ENCODE measurements around the gene FCF1. TPM values are rescaled to one million over a fixed set of nuclear protein-coding genes. Genes with fewer than 3 reads are reported as not detected.

Gene FCF1
- total RNA-seq, 8 experiments from 2014 or later: 21.9 to 66.7 (median 43.3) TPM

DNA sequence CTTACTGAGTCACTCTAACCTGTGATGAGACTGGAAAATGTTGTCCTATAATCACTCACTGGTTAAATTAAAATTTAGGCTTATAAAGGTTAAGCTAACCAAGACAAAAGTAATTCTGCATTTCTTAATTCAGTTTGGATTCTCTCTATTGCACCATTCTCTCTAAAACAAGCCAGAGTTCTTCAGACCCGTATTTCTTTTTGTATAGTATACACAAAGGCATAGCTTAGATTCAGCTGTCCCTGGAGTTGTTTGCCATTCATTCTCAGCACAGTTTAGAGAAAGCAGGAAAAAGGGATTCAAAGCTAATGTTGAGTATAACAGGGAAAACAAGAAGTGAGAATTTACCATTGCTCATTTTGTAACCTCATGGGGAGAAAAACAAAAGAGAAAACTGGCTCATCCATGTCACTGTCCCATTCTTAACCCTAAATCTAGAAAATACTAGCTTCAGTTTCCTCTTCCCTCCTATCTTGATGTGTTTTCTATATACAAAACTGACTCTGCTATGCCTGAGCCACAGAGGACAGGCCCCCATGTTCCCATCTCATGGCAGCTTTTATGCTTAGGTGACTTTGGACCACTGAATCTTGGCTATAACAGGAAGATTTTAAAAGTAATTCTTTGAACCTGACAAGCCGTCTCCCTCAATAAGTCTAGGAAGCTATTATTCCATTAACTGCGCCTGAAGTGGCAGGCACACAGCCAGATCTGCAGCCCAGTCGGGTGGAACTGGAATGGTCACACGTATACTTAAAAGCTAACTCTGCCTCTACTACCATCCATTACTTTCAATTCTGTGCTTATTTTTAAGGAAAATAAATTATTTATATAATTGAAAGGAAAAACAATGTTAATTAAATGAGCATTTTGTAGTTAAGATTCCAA, 7.1 kb upstream of the FCF1 start:
- Histone ChIP-seq H3K27ac (no peak overlapping the region), H3K4me3 (no peak overlapping the region), H3K4me1 (replicated peaks in 1 of 2) (peaks cover 0 to 4% of the 10 kb centered on the region in 2 donors)
- in situ Hi-C loops (cut with MboI; ENCODE audit: low pct_unique_long_range_greater_than_20kb in 2 of 9, low sequenced_read_pairs in 9 of 9, unreplicated experiment in 9 of 9): no loop called here
- WGBS, 10 experiments: 83 to 100% (median 88%) methylated on average over 1 to 4 of the region's 5 CpGs; no CpG with 5 or more reads in 3 of the 10 experiments
- ATAC-seq (replicated peaks in 6 of 8): peak in 1 of 8 experiments; percentile 52

DNA sequence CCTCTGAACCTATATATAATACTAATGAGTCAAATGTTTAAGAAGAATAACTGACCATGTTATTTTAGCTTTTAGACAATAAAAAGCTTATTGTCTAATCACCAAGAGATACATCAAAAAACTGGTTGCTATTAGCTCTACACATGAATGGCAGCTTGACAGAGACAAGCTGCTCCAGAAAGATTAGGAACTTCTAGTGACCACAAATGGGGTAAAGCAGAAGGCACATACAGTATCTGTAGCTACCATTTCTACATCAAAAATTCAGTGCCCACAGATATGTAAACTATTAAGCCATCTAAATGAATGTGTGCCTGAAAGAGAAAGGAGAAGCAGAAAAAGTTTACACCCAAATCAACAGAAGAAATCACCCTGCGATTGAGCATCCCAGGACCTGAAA, 2.5 kb upstream of the FCF1 start:
- no peak overlapping the region for H3K4me3 ChIP-seq
- no peak overlapping the region for H3K27ac ChIP-seq
- no peak for ATAC-seq (replicated peaks in 6 of 8)
- in situ Hi-C loops (cut with MboI; ENCODE audit: low pct_unique_long_range_greater_than_20kb in 2 of 9, low sequenced_read_pairs in 9 of 9, unreplicated experiment in 9 of 9): no loop called here
- H3K4me1 ChIP-seq (replicated peaks in 1 of 2): peaks cover 5 to 19% of the 10 kb centered on the region in 2 donors
- WGBS, 10 experiments: 86 to 100% (median 100%) methylated on average over 1 of the region's 1 CpG; no CpG with 5 or more reads in 4 of the 10 experiments

DNA sequence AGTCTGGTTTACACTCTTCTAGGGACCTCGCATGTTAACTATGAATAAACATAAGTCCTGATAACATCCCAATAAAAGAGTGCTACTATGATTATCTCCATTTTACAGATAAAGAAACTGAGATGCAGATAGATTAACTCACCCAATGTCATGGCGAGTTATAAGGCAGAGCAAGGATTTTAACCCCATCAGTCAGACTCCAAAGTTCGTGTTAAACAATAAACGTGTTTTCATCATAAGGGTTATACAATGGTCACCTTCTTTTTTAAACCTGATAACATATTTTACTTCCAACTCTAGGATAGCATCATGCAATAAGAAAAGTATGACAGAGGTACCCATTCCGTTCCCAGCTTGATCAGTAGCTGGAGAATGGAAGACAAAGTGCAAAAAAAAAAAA, 1.3 kb upstream of the FCF1 start:
- peaks cover 5 to 19% of the 10 kb centered on the region in 2 donors for H3K4me1 ChIP-seq (replicated peaks in 1 of 2)
- WGBS, 10 experiments: 34 to 86% (median 67%) methylated on average over 2 to 5 of the region's 5 CpGs
- no peak for ATAC-seq (replicated peaks in 6 of 8)
- no peak overlapping the region for H3K27ac ChIP-seq
- in situ Hi-C loops (cut with MboI; ENCODE audit: low pct_unique_long_range_greater_than_20kb in 2 of 9, low sequenced_read_pairs in 9 of 9, unreplicated experiment in 9 of 9): no loop called here
- H3K4me3 ChIP-seq: peak overlapping the region in 1 of 5 donors; percentile 63

DNA sequence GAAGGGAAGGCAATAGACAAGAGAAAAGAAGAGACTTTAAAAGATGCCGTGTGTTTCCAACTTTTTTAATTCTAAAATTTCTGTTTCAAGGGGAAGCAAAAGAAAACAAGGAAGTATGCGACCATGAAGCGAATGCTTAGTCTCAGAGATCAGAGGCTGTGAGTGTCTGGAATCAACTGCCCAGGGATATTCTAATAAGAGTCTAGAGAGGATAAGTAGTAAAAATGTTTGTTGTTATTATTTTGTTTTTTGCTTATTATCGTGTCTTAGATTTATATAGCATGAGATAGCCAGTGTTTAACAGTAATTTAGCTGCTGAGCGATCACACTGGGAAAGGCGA, 421 bp downstream of the FCF1 start:
- 2 to 50% (median 14%) methylated on average over 2 to 6 of the region's 6 CpGs for WGBS, 10 experiments
- Histone ChIP-seq H3K4me1 (replicated peaks in 1 of 2) (peaks cover 5 to 19% of the 10 kb centered on the region in 2 donors), H3K27ac (peak overlapping the region; percentile 64 to 77), H3K4me3 (peak overlapping the region; percentile 59 to 99 (median 63))
- in situ Hi-C loops (cut with MboI; ENCODE audit: low pct_unique_long_range_greater_than_20kb in 2 of 9, low sequenced_read_pairs in 9 of 9, unreplicated experiment in 9 of 9): no loop called here
- peak in 3 of 8 experiments; percentile 7 to 13 (median 7) for ATAC-seq (replicated peaks in 6 of 8)

DNA sequence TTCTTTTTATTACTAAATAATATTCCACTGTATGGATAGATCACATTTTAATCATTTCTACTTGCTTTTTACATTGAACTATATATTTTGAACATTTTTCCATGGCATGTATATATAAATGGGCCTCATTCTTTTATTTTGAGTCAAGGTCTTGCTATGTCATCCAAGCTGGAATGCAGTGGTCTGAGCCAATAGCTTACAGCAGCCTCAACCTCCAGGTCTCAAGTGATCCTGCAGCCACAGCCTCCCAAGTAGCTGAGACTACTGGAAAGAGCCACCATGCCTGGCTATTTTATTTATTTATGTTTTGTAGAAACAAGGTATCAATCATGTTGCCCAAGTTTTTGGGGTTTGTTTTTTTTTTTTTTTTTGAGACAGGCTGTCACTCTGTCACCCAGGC, 7.6 kb downstream of the FCF1 start:
- H3K4me3 ChIP-seq: no peak overlapping the region
- H3K27ac ChIP-seq: no peak overlapping the region
- no peak for ATAC-seq (replicated peaks in 6 of 8)
- in situ Hi-C loops (cut with MboI; ENCODE audit: low pct_unique_long_range_greater_than_20kb in 2 of 9, low sequenced_read_pairs in 9 of 9, unreplicated experiment in 9 of 9): no loop called here
- no peaks in the 10 kb centered on the region for H3K4me1 ChIP-seq (replicated peaks in 1 of 2)

DNA sequence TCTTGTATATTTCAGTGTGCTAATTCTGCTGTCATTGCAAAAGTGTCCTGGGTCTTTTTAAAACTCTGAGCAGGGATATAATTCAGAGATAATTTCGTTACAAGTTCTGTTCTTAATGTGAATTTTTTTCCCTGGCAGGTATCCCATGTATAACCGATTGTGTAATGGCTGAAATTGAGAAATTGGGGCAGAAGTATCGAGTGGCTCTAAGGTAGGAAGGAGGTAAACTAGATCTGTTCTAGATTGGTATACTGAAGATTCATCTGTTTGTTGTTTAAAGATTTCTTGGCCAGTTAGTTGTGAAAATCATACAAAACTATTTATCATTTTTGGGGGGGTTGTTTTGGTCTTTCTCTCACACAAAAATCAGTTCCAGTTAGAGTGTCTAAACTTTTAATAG, 10.2 kb downstream of the FCF1 start:
- Histone ChIP-seq H3K4me1 (replicated peaks in 1 of 2) (no peaks in the 10 kb centered on the region), H3K27ac (no peak overlapping the region), H3K4me3 (no peak overlapping the region)
- 65 to 100% (median 84%) methylated on average over 1 to 3 of the region's 3 CpGs; no CpG with 5 or more reads in 1 of the 10 experiments for WGBS, 10 experiments
- in situ Hi-C loops (cut with MboI; ENCODE audit: low pct_unique_long_range_greater_than_20kb in 2 of 9, low sequenced_read_pairs in 9 of 9, unreplicated experiment in 9 of 9): no loop called here
- ATAC-seq (replicated peaks in 6 of 8): no peak

DNA sequence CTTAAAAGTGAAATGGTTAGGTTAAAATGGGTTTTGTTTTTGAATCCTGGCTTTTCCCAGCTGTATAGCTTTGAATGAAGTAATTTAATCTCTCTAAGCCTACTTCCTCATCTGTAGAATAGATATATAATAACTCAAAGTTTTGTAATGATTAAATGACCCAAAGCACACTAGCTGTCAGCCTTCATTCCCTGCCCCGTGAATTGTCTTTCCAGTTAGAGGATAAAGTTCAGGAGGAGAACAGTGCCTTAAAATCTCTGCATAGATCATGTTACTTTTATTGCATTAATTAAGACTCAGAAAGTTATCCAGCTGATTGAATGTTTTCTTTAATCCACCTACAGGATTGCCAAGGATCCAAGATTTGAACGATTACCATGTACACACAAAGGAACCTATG, 19.4 kb downstream of the FCF1 start:
- H3K4me1 ChIP-seq (replicated peaks in 1 of 2): no peaks in the 10 kb centered on the region
- H3K27ac ChIP-seq: no peak overlapping the region
- ATAC-seq (replicated peaks in 6 of 8): no peak
- in situ Hi-C loops (cut with MboI; ENCODE audit: low pct_unique_long_range_greater_than_20kb in 2 of 9, low sequenced_read_pairs in 9 of 9, unreplicated experiment in 9 of 9): no loop called here
- WGBS, 10 experiments: 75 to 100% (median 100%) methylated on average over 1 to 2 of the region's 2 CpGs; no CpG with 5 or more reads in 1 of the 10 experiments
- no peak overlapping the region for H3K4me3 ChIP-seq

DNA sequence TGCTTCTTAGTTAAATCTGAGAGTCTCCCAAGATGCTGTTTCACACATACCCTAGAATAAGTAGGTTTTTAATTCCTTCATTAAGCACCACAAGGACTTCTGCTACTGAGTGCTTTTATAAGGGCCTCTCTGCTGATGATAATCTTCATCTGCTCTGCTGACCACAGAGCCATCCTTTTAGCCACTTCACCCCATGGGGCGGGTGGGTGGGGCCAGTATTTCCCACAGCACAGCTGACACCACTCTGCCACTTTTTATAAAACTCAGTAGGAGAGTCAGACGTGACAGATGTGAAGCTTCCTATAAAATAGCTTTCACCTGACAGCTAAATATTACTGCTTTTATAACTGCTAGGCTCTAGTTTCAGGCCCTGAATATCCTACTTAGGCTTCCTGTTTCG, 20.3 kb downstream of the FCF1 start:
- ATAC-seq (replicated peaks in 6 of 8): no peak
- no peaks in the 10 kb centered on the region for H3K4me1 ChIP-seq (replicated peaks in 1 of 2)
- in situ Hi-C loops (cut with MboI; ENCODE audit: low pct_unique_long_range_greater_than_20kb in 2 of 9, low sequenced_read_pairs in 9 of 9, unreplicated experiment in 9 of 9): no loop called here
- WGBS, 10 experiments: 73 to 100% (median 100%) methylated on average over 1 to 3 of the region's 3 CpGs; no CpG with 5 or more reads in 5 of the 10 experiments
- H3K27ac ChIP-seq: no peak overlapping the region
- no peak overlapping the region for H3K4me3 ChIP-seq

DNA sequence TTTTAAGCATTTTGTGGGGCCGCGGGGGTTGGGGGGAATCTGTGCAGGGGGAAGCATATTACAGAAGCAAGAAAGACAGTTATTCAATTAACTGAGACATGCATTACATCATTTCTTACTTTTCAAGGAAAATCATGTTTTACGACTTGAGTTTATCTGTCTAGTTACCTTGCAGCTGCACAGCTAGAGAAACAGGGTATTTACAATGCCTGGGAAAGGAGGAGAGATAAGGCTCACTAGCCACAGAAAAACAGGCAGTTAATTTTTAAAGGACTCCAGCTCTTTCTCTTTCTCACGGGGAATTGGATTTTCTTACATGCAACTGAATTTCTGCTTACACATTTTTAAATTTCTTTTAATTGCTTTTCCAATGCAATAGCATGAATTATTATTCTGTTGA, 22.2 kb downstream of the FCF1 start:
- H3K27ac ChIP-seq: no peak overlapping the region
- ATAC-seq (replicated peaks in 6 of 8): no peak
- H3K4me1 ChIP-seq (replicated peaks in 1 of 2): no peaks in the 10 kb centered on the region
- no peak overlapping the region for H3K4me3 ChIP-seq
- WGBS, 10 experiments: 70 to 100% (median 90%) methylated on average over 1 to 4 of the region's 4 CpGs; no CpG with 5 or more reads in 4 of the 10 experiments
- in situ Hi-C loops (cut with MboI; ENCODE audit: low pct_unique_long_range_greater_than_20kb in 2 of 9, low sequenced_read_pairs in 9 of 9, unreplicated experiment in 9 of 9): no loop called here

DNA sequence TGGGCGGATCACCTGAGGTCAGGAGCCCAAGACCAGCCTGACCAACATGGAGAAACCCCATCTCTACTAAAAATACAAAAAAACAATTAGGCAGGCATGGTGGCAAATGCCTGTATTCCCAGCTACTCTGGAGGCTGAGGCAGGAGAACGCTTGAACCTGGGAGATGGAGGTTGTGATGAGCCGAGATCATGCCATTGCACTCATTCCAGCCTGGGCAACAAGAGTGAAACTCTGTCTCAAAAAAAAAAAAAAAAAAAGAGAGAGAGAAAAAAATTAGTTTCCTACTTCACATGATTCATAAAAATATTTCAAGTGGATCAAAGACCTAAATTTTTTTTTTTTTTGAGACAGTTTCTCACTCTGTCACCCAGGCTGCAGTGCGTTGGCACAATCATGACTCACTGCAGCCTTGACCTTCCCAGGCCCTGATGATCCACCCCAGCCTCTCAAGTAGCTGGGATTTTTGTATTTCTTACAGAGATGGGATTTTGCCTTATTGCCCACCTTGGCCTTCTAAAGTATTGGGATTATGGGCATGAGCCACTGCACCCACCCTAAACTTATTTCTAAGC, 24.9 kb downstream of the FCF1 start:
- ATAC-seq (replicated peaks in 6 of 8): peak in 2 of 8 experiments; percentile 46 to 64
- no peak overlapping the region for H3K4me3 ChIP-seq
- no peaks in the 10 kb centered on the region for H3K4me1 ChIP-seq (replicated peaks in 1 of 2)
- in situ Hi-C loops (cut with MboI; ENCODE audit: low pct_unique_long_range_greater_than_20kb in 2 of 9, low sequenced_read_pairs in 9 of 9, unreplicated experiment in 9 of 9): no loop called here
- WGBS, 10 experiments: 67 to 100% (median 90%) methylated on average over 1 to 3 of the region's 4 CpGs; no CpG with 5 or more reads in 1 of the 10 experiments
- no peak overlapping the region for H3K27ac ChIP-seq

DNA sequence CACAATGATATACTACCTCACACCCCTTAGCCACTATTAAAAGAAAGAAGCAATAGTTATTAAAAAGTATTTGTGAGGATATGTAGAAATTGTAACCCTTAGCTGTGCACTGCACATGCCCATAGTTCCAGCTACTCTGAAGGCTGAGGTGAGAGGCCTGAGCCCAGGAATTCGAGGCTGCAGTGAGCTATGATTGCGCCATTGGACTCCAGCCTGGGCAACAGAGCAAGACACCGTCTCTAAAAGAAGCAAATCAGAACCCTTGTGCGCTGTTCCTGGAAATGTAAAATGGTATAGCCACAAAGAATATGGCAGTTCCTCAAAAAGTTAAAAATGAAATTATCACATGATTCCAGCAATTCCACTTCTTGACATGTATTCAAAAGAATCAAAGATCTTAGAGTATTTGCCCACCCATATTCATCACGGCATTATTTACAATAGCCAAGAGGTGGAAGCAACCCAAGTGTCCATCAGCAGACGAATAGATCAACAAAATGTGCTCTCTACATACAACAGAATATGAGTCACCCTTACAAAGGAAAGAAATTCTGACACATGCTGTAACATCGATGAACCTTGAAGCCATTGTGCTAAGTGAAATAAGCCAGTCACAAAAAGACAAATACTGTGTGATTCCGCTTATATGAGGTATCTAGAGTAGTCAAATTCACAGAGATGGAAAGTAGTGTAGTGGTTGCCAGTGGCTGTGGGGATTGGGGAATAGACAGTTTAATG, 26.5 kb downstream of the FCF1 start:
- Histone ChIP-seq H3K27ac (no peak overlapping the region), H3K4me1 (replicated peaks in 1 of 2) (no peaks in the 10 kb centered on the region), H3K4me3 (no peak overlapping the region)
- 90 to 100% (median 97%) methylated on average over 2 to 8 of the region's 8 CpGs for WGBS, 10 experiments
- no peak for ATAC-seq (replicated peaks in 6 of 8)
- in situ Hi-C loops (cut with MboI; ENCODE audit: low pct_unique_long_range_greater_than_20kb in 2 of 9, low sequenced_read_pairs in 9 of 9, unreplicated experiment in 9 of 9): no loop called here

DNA sequence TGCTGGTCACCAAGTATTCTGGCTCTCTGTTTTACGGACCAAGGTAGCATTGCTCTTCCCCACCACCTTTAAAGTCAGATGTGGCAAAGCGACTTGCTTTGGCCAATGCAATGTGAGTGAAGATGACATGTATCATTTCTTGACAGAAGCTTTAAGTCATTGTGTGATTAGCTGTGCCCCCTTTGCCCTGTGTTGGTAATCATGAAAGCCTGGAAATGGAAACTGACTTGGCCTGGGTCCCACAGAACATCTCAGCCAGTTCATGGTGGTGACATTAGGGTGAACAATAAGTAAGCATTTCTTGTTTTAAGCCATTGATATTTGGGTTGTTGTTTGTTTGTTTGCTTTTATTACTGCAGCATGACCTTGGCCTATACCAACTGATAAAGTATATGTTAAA, 34.3 kb downstream of the FCF1 start:
- 67 to 100% (median 81%) methylated on average over 1 to 2 of the region's 2 CpGs; no CpG with 5 or more reads in 5 of the 10 experiments for WGBS, 10 experiments
- in situ Hi-C loops (cut with MboI; ENCODE audit: low pct_unique_long_range_greater_than_20kb in 2 of 9, low sequenced_read_pairs in 9 of 9, unreplicated experiment in 9 of 9): no loop called here
- Histone ChIP-seq H3K27ac (no peak overlapping the region), H3K4me3 (no peak overlapping the region), H3K4me1 (replicated peaks in 1 of 2) (no peaks in the 10 kb centered on the region)
- ATAC-seq (replicated peaks in 6 of 8): no peak

DNA sequence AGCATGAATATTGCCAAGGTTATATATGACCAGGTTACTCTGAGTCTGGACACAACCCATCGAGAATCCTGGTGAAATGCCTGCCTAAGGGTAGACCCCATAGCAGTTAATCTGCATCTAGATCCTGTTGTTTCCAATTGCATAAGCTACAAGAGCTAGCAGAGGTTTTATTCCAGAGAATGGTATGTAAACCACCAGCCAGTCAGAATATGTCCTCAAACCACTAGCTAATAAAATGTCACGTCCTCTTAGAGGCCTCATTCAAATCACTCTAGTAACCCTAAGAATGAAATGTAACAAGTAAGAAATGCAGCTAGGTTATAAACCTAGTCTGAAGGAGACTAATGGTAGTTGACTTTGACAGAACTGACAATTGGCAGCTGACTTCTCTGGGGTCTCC, 41.2 kb downstream of the FCF1 start:
- ATAC-seq (replicated peaks in 6 of 8): no peak
- no peak overlapping the region for H3K27ac ChIP-seq
- H3K4me1 ChIP-seq (replicated peaks in 1 of 2): no peaks in the 10 kb centered on the region
- H3K4me3 ChIP-seq: no peak overlapping the region
- in situ Hi-C loops (cut with MboI; ENCODE audit: low pct_unique_long_range_greater_than_20kb in 2 of 9, low sequenced_read_pairs in 9 of 9, unreplicated experiment in 9 of 9): no loop called here
- WGBS, 10 experiments: 14 to 83% (median 67%) methylated on average over 1 to 2 of the region's 2 CpGs; no CpG with 5 or more reads in 3 of the 10 experiments

Measured in motor neuron (in vitro differentiated cells).